K562 (cell line): Measurements from ENCODE around the gene CNOT4. TPM values are rescaled to one million over a fixed set of nuclear protein-coding genes. Genes with fewer than 3 reads are reported as not detected.

Source experiments
- ARHGAP35 ChIP-seq: fragments of 450-650 bp; IDR thresholded peaks from 2 replicates; pipeline ENCODE4 v1.6.1; 2018; ENCODE audit not compliant: partially characterized antibody
- EGR1 ChIP-seq: fragments of 450-650 bp; conservative IDR thresholded peaks from 2 replicates; pipeline ENCODE4 v1.6.1; 2017; ENCODE audit warnings: mild to moderate bottlenecking
- FOS ChIP-seq: IDR thresholded peaks from 3 replicates; pipeline ENCODE4 v1.6.1; 2011; ENCODE audit not compliant: insufficient read length; ENCODE audit errors: extremely low read depth
- FOXP1 ChIP-seq: sonication (generic); formaldehyde crosslinking; IDR thresholded peaks from 2 replicates; pipeline ENCODE4 v1.8.0; 2022; ENCODE audit warnings: mild to moderate bottlenecking, missing genetic modification reagents
- FUS ChIP-seq: fragments of 200-400 bp; formaldehyde crosslinking; optimal IDR thresholded peaks from 2 replicates; pipeline ENCODE3; 2017; ENCODE audit warnings: low read depth, low read length
- HDGF ChIP-seq: fragments of 450-650 bp; IDR thresholded peaks from 2 replicates; pipeline ENCODE4 v1.6.1; 2016
- HMG20A ChIP-seq: fragments of 450-650 bp; formaldehyde crosslinking; conservative IDR thresholded peaks from 2 replicates; pipeline ENCODE4 v1.4.0; 2020; ENCODE audit warnings: mild to moderate bottlenecking, mixed read lengths
- KAT7 ChIP-seq: sonication (generic); formaldehyde crosslinking; IDR thresholded peaks from 2 replicates; pipeline ENCODE4 v1.8.0; 2022; ENCODE audit warnings: missing genetic modification reagents, mild to moderate bottlenecking, borderline replicate concordance
- RBBP5 ChIP-seq: fragments of 200-600 bp; sonication (generic); IDR thresholded peaks from 2 replicates; pipeline ENCODE4 v1.6.1; 2012; ENCODE audit warnings: borderline replicate concordance, mild to moderate bottlenecking, low read length, control low read depth, inconsistent platforms; ENCODE audit not compliant: insufficient read depth, poor library complexity, severe bottlenecking
- RBM14 ChIP-seq: fragments of 200-400 bp; formaldehyde crosslinking; IDR thresholded peaks from 2 replicates; pipeline ENCODE4 v1.6.1; 2018; ENCODE audit warnings: low read depth, mild to moderate bottlenecking, low read length, moderate library complexity, borderline replicate concordance; ENCODE audit not compliant: insufficient read depth
- SUPT5H ChIP-seq: fragments of 450-650 bp; IDR thresholded peaks from 2 replicates; pipeline ENCODE4 v1.6.1; 2016
- ZNF133 ChIP-seq: fragments of 250-450 bp; sonication (Bioruptor Pico); IDR thresholded peaks from 2 replicates; pipeline ENCODE4 v1.4.0; 2020; ENCODE audit warnings: mild to moderate bottlenecking
- ZNF143 ChIP-seq: sonication (generic); formaldehyde crosslinking; IDR thresholded peaks from 2 replicates; pipeline ENCODE4 v1.9.0; 2022; ENCODE audit warnings: mild to moderate bottlenecking, missing genetic modification reagents
- ZNF217 ChIP-seq: sonication (generic); formaldehyde crosslinking; IDR thresholded peaks from 2 replicates; pipeline ENCODE4 v1.8.0; 2022; ENCODE audit warnings: mild to moderate bottlenecking, missing genetic modification reagents
- polyA plus RNA-seq, 8 experiments: library from polyadenylated mRNA; depleted of rRNA in 4 of 8; stranded (reverse) in 5 of 8; unstranded in 3 of 8; fragments of >200 nt; fragmentation: Nextera tagmentation in 2 of 8; fragmentation: Illumina TruSeq in 1 of 8; extraction: Ambion mirVana in 2 of 8; extraction: Trizol in 1 of 8; gene quantifications; 2 replicates each; pipeline versions ENCODE4 v1.2.1 to v1.2.3, GENCODE V29; 2011 to 2014; ENCODE audit warnings: inconsistent platforms in 1 of 8, missing spikeins in 1 of 8
- total RNA-seq, 7 experiments: library from RNA; depleted of rRNA in 6 of 7; stranded (reverse); fragments of >200 nt in 6 of 7; fragmentation: Illumina TruSeq in 2 of 7; extraction: Trizol in 2 of 7; gene quantifications; 2 replicates each; pipeline versions ENCODE4 v1.2.1 to v1.2.3, GENCODE V29; 2011 to 2021; ENCODE audit warnings: low replicate concordance in 1 of 7
- TF ChIP-seq, protein P1 (sequence below): fragments of 450-650 bp; formaldehyde crosslinking; IDR thresholded peaks from 2 replicates; pipeline ENCODE4 v1.4.0; 2020; ENCODE audit warnings: mild to moderate bottlenecking, moderate library complexity
- TF ChIP-seq, protein P2 (sequence below): sonication (generic); formaldehyde crosslinking; IDR thresholded peaks from 2 replicates; pipeline ENCODE4 v1.8.1; 2023; ENCODE audit warnings: mild to moderate bottlenecking, missing genetic modification reagents
- TF ChIP-seq, protein P3 (sequence below): conservative IDR thresholded peaks from 2 replicates; pipeline ENCODE4 v1.6.1; 2011; ENCODE audit warnings: low read depth, mild to moderate bottlenecking, low read length; ENCODE audit not compliant: control insufficient read depth
- TF ChIP-seq, protein P4 (sequence below): fragments of 250-450 bp; sonication (Bioruptor Pico); IDR thresholded peaks from 2 replicates; pipeline ENCODE4 v1.9.0; 2021; ENCODE audit warnings: mild to moderate bottlenecking, inconsistent platforms
- TF ChIP-seq, protein P5 (sequence below): sonication (generic); formaldehyde crosslinking; IDR thresholded peaks from 2 replicates; pipeline ENCODE4 v1.8.1; 2022; ENCODE audit warnings: missing genetic modification reagents

CNOT4 gene
- total and polyA plus RNA-seq, 9 of the 15 experiments (the other 6 are each of a cell fraction or from before 2014, with no cell fraction given), result 8.6 to 24.1 (median 15.4) TPM

DNA sequence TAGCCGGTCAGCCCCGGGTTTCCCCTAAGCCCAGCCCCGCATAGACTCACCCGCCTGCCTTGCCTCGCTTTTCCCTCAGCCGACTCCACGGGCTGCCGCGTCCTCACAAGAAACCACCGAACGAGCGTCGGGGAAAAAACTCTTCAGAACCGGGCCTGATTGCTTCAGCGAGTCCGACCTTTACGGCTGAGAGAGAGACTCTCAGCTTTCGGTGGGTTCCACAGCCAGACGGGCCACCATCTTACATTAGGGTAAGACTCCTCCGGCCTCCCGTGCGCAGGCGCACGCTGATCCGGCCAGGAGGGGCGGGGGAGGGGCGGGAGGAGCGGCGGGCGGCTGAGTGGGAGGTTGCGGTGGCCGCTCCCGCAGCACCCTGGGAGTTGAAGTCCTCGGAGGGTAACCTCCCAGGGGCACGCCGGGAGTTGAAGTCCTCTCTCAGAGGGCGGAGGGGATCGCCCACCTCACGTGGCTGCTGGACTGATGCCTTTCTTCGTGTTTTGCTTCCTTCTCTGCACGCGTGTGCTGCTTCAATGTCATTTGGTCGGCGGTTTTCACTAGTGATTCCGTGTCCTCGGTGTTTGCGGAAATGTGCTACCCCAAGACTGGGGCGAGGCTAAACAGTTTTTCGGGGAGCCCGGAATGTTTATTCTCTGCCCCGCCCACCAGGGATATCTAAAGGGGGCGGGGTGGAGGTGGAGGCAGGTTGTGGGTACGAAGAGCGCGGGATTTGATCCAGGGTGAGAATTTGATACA is at the start of gene CNOT4 (continued):
- TF ChIP-seq FOS (no peak), KAT7 (CRISPR knock-in tag) (peak; percentile 100; the same call in 1 of the 2 replicates), HMG20A (CRISPR knock-in tag) (no peak), FOXP1 (CRISPR knock-in tag) (no peak; the same call in 1 of the 2 replicates), RBM14 (no peak), ZNF143 (CRISPR knock-in tag) (peak; percentile 96), ARHGAP35 (no peak), EGR1 (peak; percentile 97), RBBP5 (peak; percentile 98), ZNF217 (no peak), FUS (no peak), SUPT5H (peak; percentile 96), HDGF (no peak), ZNF133 (CRISPR knock-in tag) (peak; percentile 64; the same call in 1 of the 2 replicates)
- TF ChIP-seq, protein P1, sequence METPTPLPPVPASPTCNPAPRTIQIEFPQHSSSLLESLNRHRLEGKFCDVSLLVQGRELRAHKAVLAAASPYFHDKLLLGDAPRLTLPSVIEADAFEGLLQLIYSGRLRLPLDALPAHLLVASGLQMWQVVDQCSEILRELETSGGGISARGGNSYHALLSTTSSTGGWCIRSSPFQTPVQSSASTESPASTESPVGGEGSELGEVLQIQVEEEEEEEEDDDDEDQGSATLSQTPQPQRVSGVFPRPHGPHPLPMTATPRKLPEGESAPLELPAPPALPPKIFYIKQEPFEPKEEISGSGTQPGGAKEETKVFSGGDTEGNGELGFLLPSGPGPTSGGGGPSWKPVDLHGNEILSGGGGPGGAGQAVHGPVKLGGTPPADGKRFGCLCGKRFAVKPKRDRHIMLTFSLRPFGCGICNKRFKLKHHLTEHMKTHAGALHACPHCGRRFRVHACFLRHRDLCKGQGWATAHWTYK, result peak; percentile 12; the same call in 1 of the 2 replicates
- TF ChIP-seq, protein P2, sequence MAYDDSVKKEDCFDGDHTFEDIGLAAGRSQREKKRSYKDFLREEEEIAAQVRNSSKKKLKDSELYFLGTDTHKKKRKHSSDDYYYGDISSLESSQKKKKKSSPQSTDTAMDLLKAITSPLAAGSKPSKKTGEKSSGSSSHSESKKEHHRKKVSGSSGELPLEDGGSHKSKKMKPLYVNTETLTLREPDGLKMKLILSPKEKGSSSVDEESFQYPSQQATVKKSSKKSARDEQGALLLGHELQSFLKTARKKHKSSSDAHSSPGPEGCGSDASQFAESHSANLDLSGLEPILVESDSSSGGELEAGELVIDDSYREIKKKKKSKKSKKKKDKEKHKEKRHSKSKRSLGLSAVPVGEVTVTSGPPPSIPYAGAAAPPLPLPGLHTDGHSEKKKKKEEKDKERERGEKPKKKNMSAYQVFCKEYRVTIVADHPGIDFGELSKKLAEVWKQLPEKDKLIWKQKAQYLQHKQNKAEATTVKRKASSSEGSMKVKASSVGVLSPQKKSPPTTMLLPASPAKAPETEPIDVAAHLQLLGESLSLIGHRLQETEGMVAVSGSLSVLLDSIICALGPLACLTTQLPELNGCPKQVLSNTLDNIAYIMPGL, result peak; percentile 99
- TF ChIP-seq, protein P3, sequence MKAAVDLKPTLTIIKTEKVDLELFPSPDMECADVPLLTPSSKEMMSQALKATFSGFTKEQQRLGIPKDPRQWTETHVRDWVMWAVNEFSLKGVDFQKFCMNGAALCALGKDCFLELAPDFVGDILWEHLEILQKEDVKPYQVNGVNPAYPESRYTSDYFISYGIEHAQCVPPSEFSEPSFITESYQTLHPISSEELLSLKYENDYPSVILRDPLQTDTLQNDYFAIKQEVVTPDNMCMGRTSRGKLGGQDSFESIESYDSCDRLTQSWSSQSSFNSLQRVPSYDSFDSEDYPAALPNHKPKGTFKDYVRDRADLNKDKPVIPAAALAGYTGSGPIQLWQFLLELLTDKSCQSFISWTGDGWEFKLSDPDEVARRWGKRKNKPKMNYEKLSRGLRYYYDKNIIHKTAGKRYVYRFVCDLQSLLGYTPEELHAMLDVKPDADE, result peak; percentile 96
- TF ChIP-seq, protein P4, sequence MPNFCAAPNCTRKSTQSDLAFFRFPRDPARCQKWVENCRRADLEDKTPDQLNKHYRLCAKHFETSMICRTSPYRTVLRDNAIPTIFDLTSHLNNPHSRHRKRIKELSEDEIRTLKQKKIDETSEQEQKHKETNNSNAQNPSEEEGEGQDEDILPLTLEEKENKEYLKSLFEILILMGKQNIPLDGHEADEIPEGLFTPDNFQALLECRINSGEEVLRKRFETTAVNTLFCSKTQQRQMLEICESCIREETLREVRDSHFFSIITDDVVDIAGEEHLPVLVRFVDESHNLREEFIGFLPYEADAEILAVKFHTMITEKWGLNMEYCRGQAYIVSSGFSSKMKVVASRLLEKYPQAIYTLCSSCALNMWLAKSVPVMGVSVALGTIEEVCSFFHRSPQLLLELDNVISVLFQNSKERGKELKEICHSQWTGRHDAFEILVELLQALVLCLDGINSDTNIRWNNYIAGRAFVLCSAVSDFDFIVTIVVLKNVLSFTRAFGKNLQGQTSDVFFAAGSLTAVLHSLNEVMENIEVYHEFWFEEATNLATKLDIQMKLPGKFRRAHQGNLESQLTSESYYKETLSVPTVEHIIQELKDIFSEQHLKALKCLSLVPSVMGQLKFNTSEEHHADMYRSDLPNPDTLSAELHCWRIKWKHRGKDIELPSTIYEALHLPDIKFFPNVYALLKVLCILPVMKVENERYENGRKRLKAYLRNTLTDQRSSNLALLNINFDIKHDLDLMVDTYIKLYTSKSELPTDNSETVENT, result no peak
- TF ChIP-seq, protein P5, sequence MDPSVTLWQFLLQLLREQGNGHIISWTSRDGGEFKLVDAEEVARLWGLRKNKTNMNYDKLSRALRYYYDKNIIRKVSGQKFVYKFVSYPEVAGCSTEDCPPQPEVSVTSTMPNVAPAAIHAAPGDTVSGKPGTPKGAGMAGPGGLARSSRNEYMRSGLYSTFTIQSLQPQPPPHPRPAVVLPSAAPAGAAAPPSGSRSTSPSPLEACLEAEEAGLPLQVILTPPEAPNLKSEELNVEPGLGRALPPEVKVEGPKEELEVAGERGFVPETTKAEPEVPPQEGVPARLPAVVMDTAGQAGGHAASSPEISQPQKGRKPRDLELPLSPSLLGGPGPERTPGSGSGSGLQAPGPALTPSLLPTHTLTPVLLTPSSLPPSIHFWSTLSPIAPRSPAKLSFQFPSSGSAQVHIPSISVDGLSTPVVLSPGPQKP, result no peak
